Neural cell (in vitro differentiated cells): ENCODE measurements around the gene CHORDC1. TPM values are rescaled to one million over a fixed set of nuclear protein-coding genes. Genes with fewer than 3 reads are reported as not detected.
"Not testable (repeated sequence)": the region's sequence is repeated elsewhere in the genome, so short reads cannot be mapped to it uniquely, and the experiment has no call there.

ENCODE experiments used
- H2AFZ ChIP-seq: fragments of 200-600, 300-800 bp; sonication (generic), shearing (Covaris generic); 2 replicates; pipeline ENCODE4 v1.6.0; 2014; ENCODE audit warnings: low read depth, mild to moderate bottlenecking, antibody characterized with exemption, low read length, moderate library complexity
- H3F3A ChIP-seq: fragments of 200-600 bp; shearing (Covaris generic); 2 replicates; pipeline ENCODE4 v1.6.1; 2016; ENCODE audit warnings: mild to moderate bottlenecking, moderate library complexity, mixed read lengths, antibody characterized with exemption, low read length; ENCODE audit not compliant: insufficient read depth, poor library complexity, severe bottlenecking
- H3K27ac ChIP-seq: fragments of 200-600, 300-800 bp; sonication (generic), shearing (Covaris generic); 2 replicates; pipeline ENCODE4 v1.5.1; 2014; ENCODE audit warnings: mild to moderate bottlenecking, low read length, moderate library complexity
- H3K27me3 ChIP-seq: fragments of 300-800, 200-600 bp; sonication (generic), shearing (Covaris generic); 2 replicates; pipeline ENCODE4 v1.6.0; 2014; ENCODE audit warnings: mild to moderate bottlenecking, low read depth, low read length, moderate library complexity; ENCODE audit not compliant: insufficient read depth
- H3K36me3 ChIP-seq: fragments of 300-800, 200-600 bp; sonication (generic), shearing (Covaris generic); 2 replicates; pipeline ENCODE4 v1.5.1; 2014; ENCODE audit warnings: mild to moderate bottlenecking, antibody characterized with exemption, low read length, moderate library complexity; ENCODE audit not compliant: insufficient read depth
- H3K4me2 ChIP-seq: fragments of 300-800, 200-600 bp; sonication (generic), shearing (Covaris generic); 2 replicates; pipeline ENCODE4 v1.6.0; 2014; ENCODE audit warnings: mild to moderate bottlenecking, low read length
- H3K4me3 ChIP-seq: fragments of 300-800, 200-600 bp; sonication (generic), shearing (Covaris generic); 2 replicates; pipeline ENCODE4 v1.5.1; 2014; ENCODE audit warnings: mild to moderate bottlenecking, low read length, moderate library complexity
- H3K79me2 ChIP-seq: fragments of 200-600 bp; shearing (Covaris generic); replicated peaks from 2 replicates; pipeline ENCODE4 v1.6.0; 2014; ENCODE audit warnings: mild to moderate bottlenecking, low read length, moderate library complexity; ENCODE audit not compliant: insufficient read depth
- H3K9ac ChIP-seq: fragments of 300-800, 200-600 bp; sonication (generic), shearing (Covaris generic); 2 replicates; pipeline ENCODE4 v1.6.1; 2016; ENCODE audit warnings: mild to moderate bottlenecking, low read length, mixed read lengths
- H3K9me2 ChIP-seq: fragments of 200-600 bp; shearing (Covaris generic); 2 replicates; pipeline ENCODE4 v1.6.1; 2016; ENCODE audit warnings: mild to moderate bottlenecking, low read length, mixed read lengths; ENCODE audit not compliant: insufficient read depth
- H3K9me3 ChIP-seq: fragments of 200-600, 300-800 bp; sonication (generic), shearing (Covaris generic); 2 replicates; pipeline ENCODE4 v1.6.1; 2016; ENCODE audit warnings: mild to moderate bottlenecking, mixed run types, low read length, moderate library complexity, mixed read lengths
- H4K20me1 ChIP-seq: fragments of 200-600 bp; shearing (Covaris generic); 2 replicates; pipeline ENCODE4 v1.6.1; 2016; ENCODE audit warnings: mild to moderate bottlenecking, mixed run types; ENCODE audit not compliant: insufficient read depth
- EP300 ChIP-seq: fragments of 450-650 bp; conservative IDR thresholded peaks from 2 replicates; pipeline ENCODE4 v1.6.1; 2014; ENCODE audit warnings: antibody characterized with exemption, mild to moderate bottlenecking, moderate library complexity; ENCODE audit not compliant: poor library complexity, severe bottlenecking
- EZH2 ChIP-seq: fragments of 200-600, 300-800 bp; shearing (Covaris generic), sonication (generic); IDR thresholded peaks from 2 replicates; pipeline ENCODE4 v1.6.1; 2014; ENCODE audit warnings: antibody characterized with exemption, low read length, borderline replicate concordance, mild to moderate bottlenecking; ENCODE audit not compliant: insufficient read depth, poor library complexity, severe bottlenecking
- MXI1 ChIP-seq: fragments of 450-650 bp; conservative IDR thresholded peaks from 2 replicates; pipeline ENCODE4 v1.6.1; 2014; ENCODE audit warnings: antibody characterized with exemption, mild to moderate bottlenecking; ENCODE audit not compliant: poor library complexity, severe bottlenecking
- POLR2AphosphoS5 ChIP-seq: IDR thresholded peaks from 2 replicates; pipeline ENCODE4 v1.6.1; 2012
- RAD21 ChIP-seq: fragments of 450-650 bp; conservative IDR thresholded peaks from 2 replicates; pipeline ENCODE4 v1.6.1; 2014; ENCODE audit warnings: antibody characterized with exemption, mild to moderate bottlenecking, moderate library complexity
- SMC3 ChIP-seq: fragments of 450-650 bp; conservative IDR thresholded peaks from 2 replicates; pipeline ENCODE4 v1.6.1; 2014; ENCODE audit warnings: antibody characterized with exemption, mild to moderate bottlenecking, moderate library complexity; ENCODE audit not compliant: poor library complexity
- TAF1 ChIP-seq: IDR thresholded peaks from 2 replicates; pipeline ENCODE4 v1.6.1; 2012; ENCODE audit warnings: low read depth
- polyA plus RNA-seq: library from polyadenylated mRNA; depleted of rRNA; stranded (reverse); fragments of >200 nt; gene quantifications from 2 replicates; pipeline ENCODE4 v1.2.3, GENCODE V29; 2014
- TF ChIP-seq, protein P1 (sequence below): fragments of 450-650 bp; IDR thresholded peaks from 2 replicates; pipeline ENCODE4 v1.5.1; 2014; ENCODE audit warnings: antibody characterized with exemption, mild to moderate bottlenecking, moderate library complexity; ENCODE audit not compliant: poor library complexity, severe bottlenecking
- TF ChIP-seq, protein P2 (sequence below): IDR thresholded peaks from 2 replicates; pipeline ENCODE4 v1.6.1; 2012; ENCODE audit warnings: borderline replicate concordance

The CHORDC1 gene
- polyA plus RNA-seq, 1 donor from 2014 or later, result 63.9 TPM

DNA sequence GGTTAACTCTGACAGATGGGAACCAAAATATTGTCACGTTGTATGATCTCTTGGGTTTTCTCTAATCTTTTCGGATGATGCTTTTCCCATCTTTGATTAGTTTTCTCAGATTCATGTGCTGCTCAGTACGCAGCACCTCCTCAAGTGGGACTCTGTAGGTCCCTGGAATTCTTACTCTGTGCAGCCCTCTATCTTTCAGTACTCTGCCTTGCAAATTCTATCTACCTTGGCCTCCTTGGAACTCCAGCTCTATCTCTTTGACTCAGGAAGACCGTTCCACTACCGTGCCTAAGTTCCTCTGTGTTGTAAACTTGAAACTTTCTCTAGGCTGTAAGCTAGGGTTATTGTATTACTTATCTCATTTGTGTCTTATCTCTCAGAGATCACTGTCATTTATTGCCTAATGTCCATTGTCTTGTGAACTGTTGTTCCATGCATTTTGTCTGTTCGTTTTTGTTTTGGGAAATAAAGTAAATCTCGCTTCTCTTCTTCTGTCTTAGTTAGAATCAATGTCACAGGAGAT is 20.1 kb upstream of the CHORDC1 start:
- H3K4me2 ChIP-seq, result no peak overlapping the region
- H3K9me3 ChIP-seq, result no peaks in the 10 kb centered on the region
- H3K27me3 ChIP-seq, result no peaks in the 10 kb centered on the region
- H4K20me1 ChIP-seq, result no peaks in the 10 kb centered on the region
- no peaks in the 10 kb centered on the region for H3K9me2 ChIP-seq
- TF ChIP-seq, protein P1, sequence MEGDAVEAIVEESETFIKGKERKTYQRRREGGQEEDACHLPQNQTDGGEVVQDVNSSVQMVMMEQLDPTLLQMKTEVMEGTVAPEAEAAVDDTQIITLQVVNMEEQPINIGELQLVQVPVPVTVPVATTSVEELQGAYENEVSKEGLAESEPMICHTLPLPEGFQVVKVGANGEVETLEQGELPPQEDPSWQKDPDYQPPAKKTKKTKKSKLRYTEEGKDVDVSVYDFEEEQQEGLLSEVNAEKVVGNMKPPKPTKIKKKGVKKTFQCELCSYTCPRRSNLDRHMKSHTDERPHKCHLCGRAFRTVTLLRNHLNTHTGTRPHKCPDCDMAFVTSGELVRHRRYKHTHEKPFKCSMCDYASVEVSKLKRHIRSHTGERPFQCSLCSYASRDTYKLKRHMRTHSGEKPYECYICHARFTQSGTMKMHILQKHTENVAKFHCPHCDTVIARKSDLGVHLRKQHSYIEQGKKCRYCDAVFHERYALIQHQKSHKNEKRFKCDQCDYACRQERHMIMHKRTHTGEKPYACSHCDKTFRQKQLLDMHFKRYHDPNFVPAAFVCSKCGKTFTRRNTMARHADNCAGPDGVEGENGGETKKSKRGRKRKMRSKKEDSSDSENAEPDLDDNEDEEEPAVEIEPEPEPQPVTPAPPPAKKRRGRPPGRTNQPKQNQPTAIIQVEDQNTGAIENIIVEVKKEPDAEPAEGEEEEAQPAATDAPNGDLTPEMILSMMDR, result no peak
- no peak for TF ChIP-seq MXI1
- no peak for TF ChIP-seq EZH2
- no peak for TF ChIP-seq SMC3
- TF ChIP-seq TAF1, result no peak
- TF ChIP-seq, protein P2, sequence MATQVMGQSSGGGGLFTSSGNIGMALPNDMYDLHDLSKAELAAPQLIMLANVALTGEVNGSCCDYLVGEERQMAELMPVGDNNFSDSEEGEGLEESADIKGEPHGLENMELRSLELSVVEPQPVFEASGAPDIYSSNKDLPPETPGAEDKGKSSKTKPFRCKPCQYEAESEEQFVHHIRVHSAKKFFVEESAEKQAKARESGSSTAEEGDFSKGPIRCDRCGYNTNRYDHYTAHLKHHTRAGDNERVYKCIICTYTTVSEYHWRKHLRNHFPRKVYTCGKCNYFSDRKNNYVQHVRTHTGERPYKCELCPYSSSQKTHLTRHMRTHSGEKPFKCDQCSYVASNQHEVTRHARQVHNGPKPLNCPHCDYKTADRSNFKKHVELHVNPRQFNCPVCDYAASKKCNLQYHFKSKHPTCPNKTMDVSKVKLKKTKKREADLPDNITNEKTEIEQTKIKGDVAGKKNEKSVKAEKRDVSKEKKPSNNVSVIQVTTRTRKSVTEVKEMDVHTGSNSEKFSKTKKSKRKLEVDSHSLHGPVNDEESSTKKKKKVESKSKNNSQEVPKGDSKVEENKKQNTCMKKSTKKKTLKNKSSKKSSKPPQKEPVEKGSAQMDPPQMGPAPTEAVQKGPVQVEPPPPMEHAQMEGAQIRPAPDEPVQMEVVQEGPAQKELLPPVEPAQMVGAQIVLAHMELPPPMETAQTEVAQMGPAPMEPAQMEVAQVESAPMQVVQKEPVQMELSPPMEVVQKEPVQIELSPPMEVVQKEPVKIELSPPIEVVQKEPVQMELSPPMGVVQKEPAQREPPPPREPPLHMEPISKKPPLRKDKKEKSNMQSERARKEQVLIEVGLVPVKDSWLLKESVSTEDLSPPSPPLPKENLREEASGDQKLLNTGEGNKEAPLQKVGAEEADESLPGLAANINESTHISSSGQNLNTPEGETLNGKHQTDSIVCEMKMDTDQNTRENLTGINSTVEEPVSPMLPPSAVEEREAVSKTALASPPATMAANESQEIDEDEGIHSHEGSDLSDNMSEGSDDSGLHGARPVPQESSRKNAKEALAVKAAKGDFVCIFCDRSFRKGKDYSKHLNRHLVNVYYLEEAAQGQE, result no peak
- TF ChIP-seq RAD21, result no peak
- TF ChIP-seq EP300, result no peak
- no peak for TF ChIP-seq POLR2AphosphoS5
- H3K9ac ChIP-seq, result no peak overlapping the region
- H3K36me3 ChIP-seq, result no peaks in the 10 kb centered on the region
- H3K4me3 ChIP-seq, result no peak overlapping the region
- H3K27ac ChIP-seq, result no peak overlapping the region
- H2AFZ ChIP-seq, result no peak overlapping the region
- no peaks in the 10 kb centered on the region for H3F3A ChIP-seq
- H3K79me2 ChIP-seq, result no peaks in the 10 kb centered on the region

DNA sequence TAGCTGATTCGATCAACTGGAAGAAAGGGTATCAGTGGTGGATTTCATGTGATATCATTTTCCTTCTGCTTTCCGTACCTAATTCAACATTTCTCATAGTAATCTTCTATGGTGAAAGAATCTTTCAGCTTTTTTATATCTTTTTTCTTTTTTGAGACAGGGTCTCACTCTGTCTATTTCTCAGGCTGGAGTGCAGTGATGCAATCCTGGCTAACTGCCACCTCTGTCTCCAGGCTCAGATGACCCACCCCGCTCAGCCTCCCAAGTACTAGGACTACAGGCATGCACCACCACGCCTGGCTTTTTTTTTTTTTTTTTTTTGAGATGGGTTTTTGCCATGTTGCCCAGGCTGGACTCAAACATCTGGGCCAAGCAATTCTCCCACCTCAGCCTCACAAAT is 18.6 kb upstream of the CHORDC1 start:
- H2AFZ ChIP-seq, result no peak overlapping the region
- no peak overlapping the region for H3K4me3 ChIP-seq
- no peaks in the 10 kb centered on the region for H3K79me2 ChIP-seq
- H3K9ac ChIP-seq, result no peak overlapping the region
- H3K9me3 ChIP-seq, result no peaks in the 10 kb centered on the region
- no peaks in the 10 kb centered on the region for H3K9me2 ChIP-seq
- no peak overlapping the region for H3K27ac ChIP-seq
- no peak overlapping the region for H3K4me2 ChIP-seq
- no peaks in the 10 kb centered on the region for H3K27me3 ChIP-seq
- TF ChIP-seq, protein P1, result no peak
- no peak for TF ChIP-seq EP300
- TF ChIP-seq POLR2AphosphoS5, result no peak
- TF ChIP-seq MXI1, result no peak
- TF ChIP-seq TAF1, result no peak
- TF ChIP-seq, protein P2, result no peak
- H3K36me3 ChIP-seq, result no peaks in the 10 kb centered on the region
- no peaks in the 10 kb centered on the region for H3F3A ChIP-seq
- H4K20me1 ChIP-seq, result no peaks in the 10 kb centered on the region

DNA sequence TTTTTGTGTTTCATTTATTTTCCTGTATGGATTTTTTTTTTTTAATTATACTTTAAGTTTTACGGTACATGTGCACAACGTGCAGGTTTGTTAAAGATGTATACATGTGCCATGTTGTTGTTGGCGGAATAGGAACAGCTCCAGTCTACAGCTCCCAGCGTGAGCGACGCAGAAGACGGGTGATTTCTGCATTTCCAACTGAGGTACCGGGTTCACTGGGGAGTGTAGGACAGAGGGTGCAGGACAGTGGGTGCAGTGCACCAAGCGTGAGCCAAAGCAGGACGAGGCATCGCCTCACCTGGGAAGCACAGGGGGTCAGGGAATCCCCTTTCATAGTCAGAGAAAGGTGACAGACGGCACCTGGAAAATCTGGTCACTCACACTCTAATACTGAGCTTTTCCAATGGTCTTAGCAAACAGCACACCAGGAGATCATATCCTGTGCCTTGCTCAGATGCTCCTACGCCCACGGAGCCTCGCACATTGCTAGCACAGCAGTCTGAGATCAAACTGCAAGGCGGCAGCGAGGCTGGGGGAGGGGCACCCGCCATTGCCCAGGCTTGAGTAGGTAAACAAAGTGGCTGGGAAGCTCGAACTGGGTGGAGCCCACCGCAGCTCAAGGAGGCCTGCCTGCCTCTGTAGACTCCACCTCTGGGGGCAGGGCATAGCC is 17.3 kb upstream of the CHORDC1 start:
- not testable (repeated sequence) for H3K27ac ChIP-seq, H2AFZ ChIP-seq, H3K4me2 ChIP-seq, H3K9me2 ChIP-seq, H3K27me3 ChIP-seq, H3K36me3 ChIP-seq, H3F3A ChIP-seq, H3K9ac ChIP-seq, H4K20me1 ChIP-seq, H3K4me3 ChIP-seq, H3K79me2 ChIP-seq, H3K9me3 ChIP-seq
